Endothelial cell of umbilical vein (primary cell): ENCODE data around the gene PLEKHH2. TPM values are rescaled to one million over a fixed set of nuclear protein-coding genes. Genes with fewer than 3 reads are reported as not detected.

Experiments
- BruUV-seq: library from RNA; stranded (reverse); fragments of 400-500 nt; replicated peaks from 2 replicates; lab custom pipeline; 2021; lab: Mats Ljungman, UMichigan
- CTCF ChIA-PET: fragments of 300-600, 350-600 bp; sonication (Branson Sonifier 250); formaldehyde crosslinking; loops from one replicate; lab custom pipeline; 2021; ENCODE audit warnings: antibody characterized with exemption, inconsistent platforms; lab: Charles Lee
- POLR2A ChIA-PET: fragments of 300-600, 350-600 bp; sonication (Branson Sonifier 250); formaldehyde crosslinking; loops from one replicate; lab custom pipeline; 2021; ENCODE audit warnings: antibody characterized with exemption, inconsistent platforms; lab: Charles Lee
- DNase-seq: peaks from one replicate; pipeline ENCODE4 v3.0.0-alpha.2; 2011; ENCODE audit warnings: low read depth, low spot score
- FAIRE-seq: peaks from 2 replicates; lab custom pipeline; 2011; peaks lifted over from hg19 to GRCh38; lab: Jason Lieb, UNC
- H2AFZ ChIP-seq: 2 replicates; pipeline ENCODE4 v1.6.0; 2012; ENCODE audit warnings: low read depth, low read length, control low read depth, inconsistent platforms
- H3K27ac ChIP-seq: 2 replicates; pipeline ENCODE4 v1.5.1; 2011; ENCODE audit warnings: low read depth, mild to moderate bottlenecking, control low read depth, low read length, moderate library complexity; ENCODE audit not compliant: insufficient read depth
- H3K27me3 ChIP-seq, 2 experiments: 2 replicates each; pipeline versions ENCODE4 v1.6.0 to v1.6.1; 2011; ENCODE audit warnings: low read length in 2 of 2, mixed read lengths in 1 of 2; ENCODE audit not compliant: control insufficient read depth in 2 of 2, insufficient read depth in 2 of 2
- H3K36me3 ChIP-seq, 2 experiments: 2 replicates in 1 of 2; 3 replicates in 1 of 2; pipeline ENCODE4 v1.5.1; 2011; ENCODE audit warnings: low read length in 2 of 2, mild to moderate bottlenecking in 1 of 2, moderate library complexity in 1 of 2; ENCODE audit not compliant: control insufficient read depth in 2 of 2, insufficient read depth in 2 of 2; ENCODE audit errors: extremely low read depth in 1 of 2
- H3K4me1 ChIP-seq: 3 replicates; pipeline ENCODE4 v1.5.1; 2011; ENCODE audit warnings: mild to moderate bottlenecking, low read length; ENCODE audit not compliant: control insufficient read depth, insufficient read depth; ENCODE audit errors: extremely low read depth
- H3K4me2 ChIP-seq: 2 replicates; pipeline ENCODE4 v1.6.1; 2011; ENCODE audit warnings: low read length, control low read depth, mixed read lengths; ENCODE audit not compliant: insufficient read depth
- H3K4me3 ChIP-seq, 3 experiments: fragments of 200-600 bp in 1 of 3; sonication (generic), shearing (Covaris generic) in 1 of 3; replicated peaks in 1 of 3; 2 replicates each; pipeline ENCODE4 v1.5.1; 2011 to 2016; ENCODE audit warnings: control low read depth in 3 of 3, low read length in 3 of 3, mild to moderate bottlenecking in 2 of 3, inconsistent platforms in 1 of 3, low read depth in 1 of 3, moderate library complexity in 1 of 3; ENCODE audit not compliant: insufficient read depth in 1 of 3
- H3K79me2 ChIP-seq: 2 replicates; pipeline ENCODE4 v1.6.0; 2012; ENCODE audit warnings: low read length, inconsistent platforms; ENCODE audit not compliant: control insufficient read depth, insufficient read depth
- H3K9ac ChIP-seq: replicated peaks from 2 replicates; pipeline ENCODE3; 2011; ENCODE audit warnings: low read length, control low read depth; ENCODE audit not compliant: insufficient read depth; ENCODE audit errors: extremely low read depth
- H3K9me1 ChIP-seq: replicated peaks from 3 replicates; pipeline ENCODE4 v1.6.0; 2011; ENCODE audit warnings: mild to moderate bottlenecking, low read length; ENCODE audit not compliant: control insufficient read depth, insufficient read depth; ENCODE audit errors: extremely low read depth
- H3K9me3 ChIP-seq: replicated peaks from 2 replicates; pipeline ENCODE4 v1.5.1; 2012; ENCODE audit warnings: low read length, inconsistent platforms; ENCODE audit not compliant: control insufficient read depth, insufficient read depth
- H4K20me1 ChIP-seq: replicated peaks from 2 replicates; pipeline ENCODE3; 2011; ENCODE audit warnings: mild to moderate bottlenecking, low read length; ENCODE audit not compliant: control insufficient read depth, insufficient read depth; ENCODE audit errors: extremely low read depth
- EZH2 ChIP-seq: IDR thresholded peaks from 2 replicates; pipeline ENCODE4 v1.6.1; 2012; ENCODE audit warnings: borderline replicate concordance, low read depth, mild to moderate bottlenecking, moderate library complexity, low read length, inconsistent platforms; ENCODE audit not compliant: severe bottlenecking
- FOS ChIP-seq: IDR thresholded peaks from 2 replicates; pipeline ENCODE4 v1.6.1; 2011; ENCODE audit warnings: mild to moderate bottlenecking, low read length, moderate library complexity, borderline replicate concordance; ENCODE audit not compliant: insufficient read depth
- GATA2 ChIP-seq: IDR thresholded peaks from 2 replicates; pipeline ENCODE4 v1.7.0; 2011; ENCODE audit warnings: low read depth, mild to moderate bottlenecking, moderate library complexity, mixed read lengths, low read length; ENCODE audit not compliant: insufficient read length, insufficient read depth
- JUN ChIP-seq: IDR thresholded peaks from 2 replicates; pipeline ENCODE4 v1.6.1; 2011; ENCODE audit warnings: borderline replicate concordance, low read depth; ENCODE audit not compliant: insufficient read length, insufficient read depth
- MYC ChIP-seq: IDR thresholded peaks from one replicate; pipeline ENCODE4 v1.6.1; 2011; ENCODE audit warnings: mild to moderate bottlenecking, low read depth, low read length
- POLR2A ChIP-seq: IDR thresholded peaks from 2 replicates; pipeline ENCODE4 v1.6.1; 2012; ENCODE audit warnings: low read depth, mild to moderate bottlenecking, control low read depth, low read length
- POLR2AphosphoS5 ChIP-seq: IDR thresholded peaks from 2 replicates; pipeline ENCODE4 v1.6.1; 2012; ENCODE audit warnings: low read depth, mild to moderate bottlenecking, control low read depth, low read length, moderate library complexity; ENCODE audit not compliant: insufficient read depth
- dilution Hi-C: fragments of 300-500 bp; cut with MboI; formaldehyde crosslinking; loops from one replicate; pipeline ENCODE4 v1.15.0; 2019; ENCODE audit warnings: low sequenced_read_pairs; ENCODE audit not compliant: extremely low pct_ligation_motif_present
- intact Hi-C: fragments of 100-400 bp; cut with micrococcal nuclease; formaldehyde crosslinking; loops from one replicate; pipeline ENCODE4 v1.10.0; 2022
- polyA plus RNA-seq, 4 experiments: library from polyadenylated mRNA; depleted of rRNA in 3 of 4; stranded (reverse) in 3 of 4; unstranded in 1 of 4; fragments of >200 nt; gene quantifications; 2 replicates each; pipeline versions ENCODE4 v1.2.1 to v1.2.3, GENCODE V29; 2011 to 2012; ENCODE audit warnings: missing spikeins in 1 of 4
- total RNA-seq: library from RNA; stranded (reverse); gene quantifications from 2 replicates; pipeline ENCODE4 v1.2.3, GENCODE V29; 2021
- TF ChIP-seq, protein P1 (sequence below): IDR thresholded peaks from 2 replicates; pipeline ENCODE4 v1.6.1; 2011; ENCODE audit not compliant: insufficient read depth, insufficient read length
- TF ChIP-seq, protein P2 (sequence below), 2 donors: IDR thresholded peaks; 1 replicate in 1 of 2; 2 replicates in 1 of 2; pipeline ENCODE4 v1.5.1; 2011; ENCODE audit warnings: low read length in 2 of 2, mild to moderate bottlenecking in 2 of 2, moderate library complexity in 2 of 2, control low read depth in 1 of 2, inconsistent platforms in 1 of 2, low read depth in 1 of 2; ENCODE audit not compliant: insufficient read depth in 1 of 2; ENCODE audit errors: extremely low read depth in 1 of 2

The PLEKHH2 gene
- total and polyA plus RNA-seq, 2 donors (not counting 3 experiments of a cell fraction or from before 2014, with no cell fraction given): 0.41 to 0.58 TPM

DNA sequence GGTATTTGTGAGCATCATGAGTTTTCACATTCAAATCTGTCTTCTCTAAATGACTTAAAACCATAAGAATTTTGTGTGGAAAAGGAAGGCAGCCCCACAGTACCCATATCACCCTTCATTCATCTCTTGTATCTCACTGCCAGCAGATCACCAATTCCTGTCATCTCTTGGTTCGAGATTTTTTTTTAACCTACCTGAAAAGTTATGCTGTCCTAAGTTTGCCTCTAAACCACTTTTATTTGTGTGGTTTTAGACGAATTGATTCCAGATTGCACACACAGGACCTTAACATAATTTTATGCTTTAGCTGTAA is 169.6 kb downstream of the PLEKHH2 start:
- ChIA-PET CTCF (interaction anchor here (1.6 kb wide), 1 partner anchor 9 kb away, joined by 5 read pairs; no protein-coding TSS in a partner anchor), POLR2A (no interaction called here)
- BruUV-seq: no TSS peak
- H3K9me3 ChIP-seq: no peaks in the 10 kb centered on the region
- no peaks in the 10 kb centered on the region for H4K20me1 ChIP-seq
- intact Hi-C loops (no loop called here), dilution Hi-C loops (no loop called here)
- no peaks in the 10 kb centered on the region for H3K36me3 ChIP-seq
- H3K4me2 ChIP-seq: no peak overlapping the region
- no peaks in the 10 kb centered on the region for H3K79me2 ChIP-seq
- H3K27me3 ChIP-seq: no peaks in the 10 kb centered on the region
- TF ChIP-seq MYC (no peak), GATA2 (no peak), POLR2AphosphoS5 (no peak), FOS (no peak), EZH2 (no peak)
- TF ChIP-seq, protein P1, sequence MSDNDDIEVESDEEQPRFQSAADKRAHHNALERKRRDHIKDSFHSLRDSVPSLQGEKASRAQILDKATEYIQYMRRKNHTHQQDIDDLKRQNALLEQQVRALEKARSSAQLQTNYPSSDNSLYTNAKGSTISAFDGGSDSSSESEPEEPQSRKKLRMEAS: no peak
- no peak overlapping the region for H2AFZ ChIP-seq
- H3K4me1 ChIP-seq: no peaks in the 10 kb centered on the region
- no peak overlapping the region for H3K27ac ChIP-seq
- DNase-seq (no peak), FAIRE-seq (no peak)
- no peak overlapping the region for H3K4me3 ChIP-seq
- H3K9ac ChIP-seq: no peak overlapping the region
- H3K9me1 ChIP-seq: no peaks in the 10 kb centered on the region

DNA sequence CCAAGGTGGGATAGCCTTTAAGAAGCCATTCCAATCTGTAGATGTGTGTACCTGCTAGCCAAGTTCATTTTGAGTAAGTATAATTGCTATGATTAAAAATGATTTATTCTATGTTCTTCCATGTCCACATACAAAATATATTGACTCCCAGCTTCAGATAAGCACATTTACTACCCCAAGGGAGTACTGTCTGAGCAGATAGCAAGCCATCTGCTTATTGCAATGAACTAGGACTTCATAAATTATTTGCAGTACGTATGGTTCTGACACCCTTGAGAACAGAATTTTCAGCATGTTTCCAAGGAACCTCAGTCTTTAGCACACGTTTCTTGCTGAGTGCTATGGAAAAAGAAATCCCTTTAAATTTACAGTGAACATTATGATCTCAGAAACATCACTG is 173.4 kb downstream of the PLEKHH2 start:
- CTCF ChIA-PET: no interaction called here
- H3K27me3 ChIP-seq: no peaks in the 10 kb centered on the region
- no peaks in the 10 kb centered on the region for H3K4me1 ChIP-seq
- no TSS peak for BruUV-seq
- dilution Hi-C loops: no loop called here
- no peak overlapping the region for H3K27ac ChIP-seq
- no peak for DNase-seq
- intact Hi-C loops: no loop called here
- FAIRE-seq: no peak
- no peaks in the 10 kb centered on the region for H3K9me3 ChIP-seq
- H3K79me2 ChIP-seq: no peaks in the 10 kb centered on the region
- POLR2A ChIA-PET: no interaction called here
- H4K20me1 ChIP-seq: no peaks in the 10 kb centered on the region
- no peak overlapping the region for H2AFZ ChIP-seq
- no peak overlapping the region for H3K9ac ChIP-seq
- H3K36me3 ChIP-seq: no peaks in the 10 kb centered on the region
- TF ChIP-seq POLR2A (no peak), GATA2 (no peak), JUN (no peak), POLR2AphosphoS5 (no peak), MYC (no peak), FOS (no peak), EZH2 (no peak)
- TF ChIP-seq, protein P2, sequence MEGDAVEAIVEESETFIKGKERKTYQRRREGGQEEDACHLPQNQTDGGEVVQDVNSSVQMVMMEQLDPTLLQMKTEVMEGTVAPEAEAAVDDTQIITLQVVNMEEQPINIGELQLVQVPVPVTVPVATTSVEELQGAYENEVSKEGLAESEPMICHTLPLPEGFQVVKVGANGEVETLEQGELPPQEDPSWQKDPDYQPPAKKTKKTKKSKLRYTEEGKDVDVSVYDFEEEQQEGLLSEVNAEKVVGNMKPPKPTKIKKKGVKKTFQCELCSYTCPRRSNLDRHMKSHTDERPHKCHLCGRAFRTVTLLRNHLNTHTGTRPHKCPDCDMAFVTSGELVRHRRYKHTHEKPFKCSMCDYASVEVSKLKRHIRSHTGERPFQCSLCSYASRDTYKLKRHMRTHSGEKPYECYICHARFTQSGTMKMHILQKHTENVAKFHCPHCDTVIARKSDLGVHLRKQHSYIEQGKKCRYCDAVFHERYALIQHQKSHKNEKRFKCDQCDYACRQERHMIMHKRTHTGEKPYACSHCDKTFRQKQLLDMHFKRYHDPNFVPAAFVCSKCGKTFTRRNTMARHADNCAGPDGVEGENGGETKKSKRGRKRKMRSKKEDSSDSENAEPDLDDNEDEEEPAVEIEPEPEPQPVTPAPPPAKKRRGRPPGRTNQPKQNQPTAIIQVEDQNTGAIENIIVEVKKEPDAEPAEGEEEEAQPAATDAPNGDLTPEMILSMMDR (IDR thresholded peaks at IDR 0.05; ENCODE audit: extremely low read depth in 1 of 2, insufficient read depth in 1 of 2, low read depth in 1 of 2, low read length in 2 of 2): no peak
- TF ChIP-seq, protein P1: no peak
- H3K4me2 ChIP-seq: no peak overlapping the region
- H3K4me3 ChIP-seq: no peak overlapping the region
- no peaks in the 10 kb centered on the region for H3K9me1 ChIP-seq
